ENCODE data around the gene NRG2. TPM values are rescaled to one million over a fixed set of nuclear protein-coding genes. Genes with fewer than 3 reads are reported as not detected.

The NRG2 gene
- total and polyA plus RNA-seq, 2 experiments from 2014 or later: 0.37 to 1.3 TPM

GRCh38 chr5:140040358-140040757, 2.7 kb downstream of the NRG2 start:
- Histone ChIP-seq H3K4me1 (ENCODE audit: insufficient read depth) (peaks cover 17% of the 10 kb centered on the region), H3K4me3 (no peak overlapping the region), H3K9me2 (ENCODE audit: insufficient read depth) (no peaks in the 10 kb centered on the region), H3K27me3 (ENCODE audit: insufficient read depth) (peaks cover 97% of the 10 kb centered on the region), H2AFZ (no peak overlapping the region), H4K20me1 (replicated peaks; ENCODE audit: insufficient read depth) (peaks cover 4% of the 10 kb centered on the region; the same call in 1 of the 2 replicates), H3K4me2 (no peak overlapping the region), H3F3A (replicated peaks; ENCODE audit: low read depth) (peaks cover 3% of the 10 kb centered on the region; the same call in 1 of the 2 replicates), H3K79me2 (replicated peaks; ENCODE audit: insufficient read depth) (no peaks in the 10 kb centered on the region), H3K36me3 (ENCODE audit: insufficient read depth) (no peaks in the 10 kb centered on the region), H3K27ac (ENCODE audit: low read depth) (no peak overlapping the region)
- no peak overlapping the region for H3K4me3 Mint-ChIP-seq
- ATAC-seq (no peak), DNase-seq (ENCODE audit: low spot score) (no peak)
- peaks cover 22% of the 10 kb centered on the region for H3K4me1 Mint-ChIP-seq
- H3K9me3 Mint-ChIP-seq: no peaks in the 10 kb centered on the region; the same call in 2 of the 3 replicates
- peaks cover 65% of the 10 kb centered on the region for H3K27me3 Mint-ChIP-seq (ENCODE audit: insufficient read depth, low read depth, poor library complexity)
- no peaks in the 10 kb centered on the region; the same call in 2 of the 3 replicates for H3K36me3 Mint-ChIP-seq (ENCODE audit: low read depth)
- no peak overlapping the region for H3K27ac Mint-ChIP-seq
- TF ChIP-seq EZH2 (IDR thresholded peaks at IDR 0.05; ENCODE audit: low read depth, unreplicated experiment) (peak; percentile 4), POLR2AphosphoS5 (IDR thresholded peaks at IDR 0.05; ENCODE audit: low read depth) (no peak)

- peaks cover 91% of the 10 kb centered on the region for H3K27me3 ChIP-seq (ENCODE audit: insufficient read depth)
- H3K4me3 ChIP-seq: no peak overlapping the region
- no peaks in the 10 kb centered on the region for H3K9me2 ChIP-seq (ENCODE audit: insufficient read depth)
- Mint-ChIP-seq H3K36me3 (ENCODE audit: low read depth) (no peaks in the 10 kb centered on the region; the same call in 2 of the 3 replicates), H3K4me3 (no peak overlapping the region), H3K27me3 (ENCODE audit: insufficient read depth, low read depth, poor library complexity) (peaks cover 60% of the 10 kb centered on the region), H3K9me3 (peaks cover 4% of the 10 kb centered on the region; the same call in 2 of the 3 replicates), H3K4me1 (peaks cover 19% of the 10 kb centered on the region), H3K27ac (no peak overlapping the region)
- H3K27ac ChIP-seq (ENCODE audit: low read depth): no peak overlapping the region
- ATAC-seq: no peak
- H4K20me1 ChIP-seq (replicated peaks; ENCODE audit: insufficient read depth): peaks cover 4% of the 10 kb centered on the region; the same call in 1 of the 2 replicates
- no peak for DNase-seq (ENCODE audit: low spot score)
- no peaks in the 10 kb centered on the region for H3K79me2 ChIP-seq (replicated peaks; ENCODE audit: insufficient read depth)
- no peaks in the 10 kb centered on the region for H3K36me3 ChIP-seq (ENCODE audit: insufficient read depth)
- H3K4me2 ChIP-seq: no peak overlapping the region
- peaks cover 17% of the 10 kb centered on the region for H3K4me1 ChIP-seq (ENCODE audit: insufficient read depth)
- H2AFZ ChIP-seq: no peak overlapping the region
- peaks cover 3% of the 10 kb centered on the region; the same call in 1 of the 2 replicates for H3F3A ChIP-seq (replicated peaks; ENCODE audit: low read depth)
- TF ChIP-seq ZNF114 (CRISPR knock-in tag; IDR thresholded peaks at IDR 0.05): no peak
- TF ChIP-seq CTCF (conservative IDR thresholded peaks at IDR 0.05; ENCODE audit: low read depth in 2 of 2): no peak
- no peak for TF ChIP-seq POLR2AphosphoS5 (IDR thresholded peaks at IDR 0.05; ENCODE audit: low read depth)
- no peak for TF ChIP-seq EZH2phosphoT487 (IDR thresholded peaks at IDR 0.05; ENCODE audit: unreplicated experiment)
- TF ChIP-seq EZH2 (IDR thresholded peaks at IDR 0.05; ENCODE audit: low read depth, unreplicated experiment): no peak
- no peak for TF ChIP-seq ZNF331 (CRISPR knock-in tag; IDR thresholded peaks at IDR 0.05; ENCODE audit: low read depth)
- TF ChIP-seq STAT1 (IDR thresholded peaks at IDR 0.05; ENCODE audit: unreplicated experiment): no peak
- no peak for TF ChIP-seq CREB1 (CRISPR knock-in tag; IDR thresholded peaks at IDR 0.05; ENCODE audit: low read depth)
- no peak for TF ChIP-seq NANOG (IDR thresholded peaks at IDR 0.05; ENCODE audit: borderline replicate concordance)
- TF ChIP-seq ZNF462 (CRISPR knock-in tag; IDR thresholded peaks at IDR 0.05): no peak
- TF ChIP-seq ETS1 (IDR thresholded peaks at IDR 0.05): no peak
- no peak for TF ChIP-seq JUNB (IDR thresholded peaks at IDR 0.05; ENCODE audit: unreplicated experiment)
Observed at GRCh38 chr5:140039561-140039960, 3.5 kb downstream of the NRG2 start.

Data from GM23338 (cell line).